Mucosa of rectum (tissue), 2 donors: ENCODE results near the gene C1orf216.
"Not testable (repeated sequence)": the region's sequence is repeated elsewhere in the genome, so short reads cannot be mapped to it uniquely, and the experiment has no call there.

ENCODE experiments used
- H3K27ac ChIP-seq, 2 donors: one replicate each; pipeline ENCODE4 v1.7.0; 2013; ENCODE audit warnings: inconsistent platforms in 2 of 2, low read depth in 2 of 2, low read length in 2 of 2
- H3K27me3 ChIP-seq, 2 donors: one replicate each; pipeline ENCODE4 v1.7.0; 2013; ENCODE audit warnings: low read length in 2 of 2; ENCODE audit not compliant: control insufficient read depth in 2 of 2, insufficient read depth in 2 of 2
- H3K36me3 ChIP-seq, 2 donors: one replicate each; pipeline ENCODE4 v1.7.0; 2013; ENCODE audit warnings: low read length in 2 of 2; ENCODE audit not compliant: control insufficient read depth in 2 of 2, insufficient read depth in 2 of 2
- H3K4me1 ChIP-seq, 2 donors: one replicate each; pipeline ENCODE4 v1.7.0; 2013; ENCODE audit warnings: low read length in 2 of 2, mild to moderate bottlenecking in 1 of 2; ENCODE audit not compliant: control insufficient read depth in 2 of 2, insufficient read depth in 2 of 2
- H3K4me3 ChIP-seq, 2 donors: one replicate each; pipeline ENCODE4 v1.7.0; 2013; ENCODE audit warnings: low read length in 2 of 2
- H3K9ac ChIP-seq, 2 donors: one replicate each; pipeline ENCODE4 v1.7.0; 2013; ENCODE audit warnings: low read length in 2 of 2, low read depth in 1 of 2, mild to moderate bottlenecking in 1 of 2
- H3K9me3 ChIP-seq, 2 donors: one replicate each; pipeline ENCODE4 v1.7.0; 2013; ENCODE audit warnings: low read length in 2 of 2; ENCODE audit not compliant: control insufficient read depth in 2 of 2
- donor health status: healthy.
- donor health status: Normal muscosa, but diverticular disease.

Gene C1orf216

GRCh38 chr1:35726450-35727433, 8.1 kb upstream of the C1orf216 start:
- Histone ChIP-seq H3K27me3 (no peaks in the 10 kb centered on the region), H3K9ac (no peak overlapping the region), H3K4me3 (no peak overlapping the region)

GRCh38 chr1:35725596-35725995, 6.9 kb upstream of the C1orf216 start:
- no peak overlapping the region for H3K9ac ChIP-seq

More at GRCh38 chr1:35726450-35727433, 8.1 kb upstream of the C1orf216 start:
- no peaks in the 10 kb centered on the region for H3K9me3 ChIP-seq
- H3K4me1 ChIP-seq: no peaks in the 10 kb centered on the region
- H3K36me3 ChIP-seq: no peaks in the 10 kb centered on the region
- no peak overlapping the region for H3K27ac ChIP-seq

GRCh38 chr1:35717911-35718476, 690 bp downstream of the C1orf216 start:
- Histone ChIP-seq H3K27me3 (peaks cover 0 to 2% of the 10 kb centered on the region in 2 donors), H3K9me3 (no peaks in the 10 kb centered on the region), H3K27ac (peak overlapping the region in 1 of 2 donors; percentile 58)

More at GRCh38 chr1:35725596-35725995, 6.9 kb upstream of the C1orf216 start:
- Histone ChIP-seq H3K27me3 (no peaks in the 10 kb centered on the region), H3K9me3 (no peaks in the 10 kb centered on the region), H3K4me1 (no peaks in the 10 kb centered on the region), H3K36me3 (no peaks in the 10 kb centered on the region), H3K4me3 (no peak overlapping the region), H3K27ac (no peak overlapping the region)

GRCh38 chr1:35715568-35716002, 3.1 kb downstream of the C1orf216 start:
- Histone ChIP-seq H3K4me3 (no peak overlapping the region), H3K27me3 (peaks cover 0 to 2% of the 10 kb centered on the region in 2 donors), H3K27ac (no peak overlapping the region), H3K36me3 (no peaks in the 10 kb centered on the region), H3K9ac (no peak overlapping the region), H3K9me3 (no peaks in the 10 kb centered on the region), H3K4me1 (peaks cover 8 to 14% of the 10 kb centered on the region in 2 donors)

More at GRCh38 chr1:35717911-35718476, 690 bp downstream of the C1orf216 start:
- Histone ChIP-seq H3K4me3 (peak overlapping the region; percentile 72 to 74), H3K36me3 (no peaks in the 10 kb centered on the region), H3K9ac (peak overlapping the region; percentile 56 to 62), H3K4me1 (peaks cover 8 to 14% of the 10 kb centered on the region in 2 donors)

GRCh38 chr1:35714921-35715567, 3.6 kb downstream of the C1orf216 start:
- Histone ChIP-seq H3K27ac (no peak overlapping the region), H3K4me1 (peaks cover 8 to 14% of the 10 kb centered on the region in 2 donors), H3K36me3 (no peaks in the 10 kb centered on the region), H3K4me3 (no peak overlapping the region), H3K27me3 (peaks cover 2 to 5% of the 10 kb centered on the region in 2 donors), H3K9me3 (no peaks in the 10 kb centered on the region), H3K9ac (no peak overlapping the region)

GRCh38 chr1:35711098-35711497, 7.6 kb downstream of the C1orf216 start:
- H3K9me3 ChIP-seq, H3K27ac ChIP-seq, H3K36me3 ChIP-seq, H3K4me3 ChIP-seq, H3K9ac ChIP-seq, H3K4me1 ChIP-seq: not testable (repeated sequence)
- H3K27me3 ChIP-seq: peaks cover 22 to 25% of the 10 kb centered on the region in 2 donors

GRCh38 chr1:35708952-35709351, 9.7 kb downstream of the C1orf216 start:
- Histone ChIP-seq H3K4me3 (no peak overlapping the region), H3K9me3 (no peaks in the 10 kb centered on the region), H3K4me1 (peaks cover 3 to 4% of the 10 kb centered on the region in 2 donors)

GRCh38 chr1:35708441-35708921, 10.2 kb downstream of the C1orf216 start:
- Histone ChIP-seq H3K4me1 (peaks cover 3 to 4% of the 10 kb centered on the region in 2 donors), H3K27ac (no peak overlapping the region), H3K9me3 (no peaks in the 10 kb centered on the region), H3K36me3 (no peaks in the 10 kb centered on the region), H3K9ac (no peak overlapping the region), H3K27me3 (peaks cover 25 to 27% of the 10 kb centered on the region in 2 donors), H3K4me3 (peak overlapping the region; percentile 20 to 23)

More at GRCh38 chr1:35708952-35709351, 9.7 kb downstream of the C1orf216 start:
- Histone ChIP-seq H3K9ac (no peak overlapping the region), H3K27me3 (peaks cover 25 to 27% of the 10 kb centered on the region in 2 donors), H3K27ac (no peak overlapping the region), H3K36me3 (no peaks in the 10 kb centered on the region)

GRCh38 chr1:35707601-35708440, 10.9 kb downstream of the C1orf216 start:
- peaks cover 27 to 30% of the 10 kb centered on the region in 2 donors for H3K27me3 ChIP-seq
- H3K27ac ChIP-seq: no peak overlapping the region
- no peak overlapping the region for H3K9ac ChIP-seq
- no peaks in the 10 kb centered on the region for H3K36me3 ChIP-seq
- peak overlapping the region; percentile 20 to 23 for H3K4me3 ChIP-seq
- no peaks in the 10 kb centered on the region for H3K9me3 ChIP-seq
- peaks cover 3 to 4% of the 10 kb centered on the region in 2 donors for H3K4me1 ChIP-seq
